HEK293T (cell line): ENCODE measurements around the gene ZNF282.

Experiments used
- BHLHE40 ChIP-seq: fragments of 450-650 bp; IDR thresholded peaks from 2 replicates; pipeline ENCODE4 v1.6.1; 2016; ENCODE audit warnings: mild to moderate bottlenecking, moderate library complexity, borderline replicate concordance
- ELF4 ChIP-seq: fragments of 450-650 bp; IDR thresholded peaks from 2 replicates; pipeline ENCODE4 v1.6.1; 2017; ENCODE audit warnings: antibody characterized with exemption
- FOXA1 ChIP-seq: fragments of 450-650 bp; IDR thresholded peaks from 2 replicates; pipeline ENCODE4 v1.6.1; 2016; ENCODE audit warnings: mild to moderate bottlenecking
- HDGF ChIP-seq: fragments of 450-650 bp; IDR thresholded peaks from 2 replicates; pipeline ENCODE4 v1.6.1; 2017; ENCODE audit warnings: antibody characterized with exemption, borderline replicate concordance
- LEF1 ChIP-seq: fragments of 450-650 bp; IDR thresholded peaks from 2 replicates; pipeline ENCODE4 v1.6.1; 2017; ENCODE audit warnings: mild to moderate bottlenecking, borderline replicate concordance
- PKNOX1 ChIP-seq: fragments of 450-650 bp; IDR thresholded peaks from 2 replicates; pipeline ENCODE4 v1.6.1; 2016
- SP1 ChIP-seq: fragments of 450-650 bp; IDR thresholded peaks from 2 replicates; pipeline ENCODE4 v1.6.1; 2017
- SUZ12 ChIP-seq: fragments of 450-650 bp; IDR thresholded peaks from 2 replicates; pipeline ENCODE4 v1.6.1; 2016; ENCODE audit warnings: mild to moderate bottlenecking

DNA sequence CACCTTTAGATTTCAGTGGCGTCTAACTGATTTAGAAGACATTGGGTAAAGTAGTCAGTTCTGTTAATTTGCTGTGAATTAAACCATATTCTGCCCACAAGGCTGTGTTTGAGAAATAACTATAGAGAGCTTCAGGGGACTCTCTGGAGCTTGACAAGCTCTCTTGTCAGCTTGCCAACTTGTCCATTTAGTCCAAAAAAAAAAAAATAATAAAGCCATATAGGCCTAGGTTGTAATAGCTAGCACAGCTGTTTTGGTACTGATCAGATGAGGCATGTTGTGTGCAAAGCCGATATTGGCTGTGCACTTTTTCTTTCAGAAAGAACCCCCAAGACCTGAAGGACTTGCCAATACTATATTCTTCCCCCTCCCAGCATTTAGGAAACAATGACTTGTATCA is 20.2 kb upstream of the ZNF282 start:
- TF ChIP-seq LEF1 (no peak), HDGF (no peak), SUZ12 (no peak), SP1 (no peak), PKNOX1 (no peak), FOXA1 (no peak), ELF4 (no peak), BHLHE40 (no peak)
